ENCODE measurements around the gene MRGPRX4.

- TF ChIP-seq CTCF (conservative IDR thresholded peaks at IDR 0.05; ENCODE audit: low read depth, low read length) (no peak), EZH2 (IDR thresholded peaks at IDR 0.05; ENCODE audit: borderline replicate concordance, low read depth, low read length, poor library complexity, severe bottlenecking) (no peak)
These were observed 36.4 kb downstream of the MRGPRX4 start for GRCh38 chr11:18209058-18209457.
